ENCODE data around the gene NT5E. TPM values are rescaled to one million over a fixed set of nuclear protein-coding genes. Genes with fewer than 3 reads are reported as not detected.

NT5E gene
- total RNA-seq, 2 donors from 2014 or later = 1.5 to 5.1 TPM

GRCh38 chr6:85412911-85413430 lies 36.9 kb upstream of the NT5E start:
- H3K9me3 ChIP-seq (ENCODE audit: control insufficient read depth, low read length, poor library complexity, severe bottlenecking) = no peaks in the 10 kb centered on the region
- Mint-ChIP-seq H3K27ac (no peak overlapping the region), H3K4me1 (no peaks in the 10 kb centered on the region), H3K36me3 (ENCODE audit: low read depth) (peaks cover 2% of the 10 kb centered on the region), H3K4me3 (no peak overlapping the region), H3K27me3 (peaks cover 38% of the 10 kb centered on the region)
- no peak for DNase-seq
- ATAC-seq = no peak

- DNase-seq = no peak
- Mint-ChIP-seq H3K27ac (no peak overlapping the region), H3K36me3 (ENCODE audit: low read depth) (peaks cover 2% of the 10 kb centered on the region), H3K4me3 (no peak overlapping the region), H3K27me3 (peaks cover 47% of the 10 kb centered on the region), H3K4me1 (peaks cover 3% of the 10 kb centered on the region)
- no peak for ATAC-seq
- no peaks in the 10 kb centered on the region for H3K9me3 ChIP-seq (ENCODE audit: control insufficient read depth, low read length, poor library complexity, severe bottlenecking)
These were observed 33.8 kb upstream of the NT5E start for GRCh38 chr6:85416049-85416448.

GRCh38 chr6:85416766-85417165 lies 33.1 kb upstream of the NT5E start:
- no peaks in the 10 kb centered on the region for H3K36me3 Mint-ChIP-seq (ENCODE audit: low read depth)
- no peak for ATAC-seq
- H3K4me3 Mint-ChIP-seq = no peak overlapping the region
- no peak overlapping the region for H3K27ac Mint-ChIP-seq
- peaks cover 47% of the 10 kb centered on the region for H3K27me3 Mint-ChIP-seq
- H3K9me3 ChIP-seq (ENCODE audit: control insufficient read depth, low read length, poor library complexity, severe bottlenecking) = no peaks in the 10 kb centered on the region
- H3K4me1 Mint-ChIP-seq = peaks cover 3% of the 10 kb centered on the region
- DNase-seq = no peak

- ATAC-seq (no peak), DNase-seq (no peak)
- no peaks in the 10 kb centered on the region for H3K9me3 ChIP-seq (ENCODE audit: control insufficient read depth, low read length, poor library complexity, severe bottlenecking)
- H3K36me3 Mint-ChIP-seq (ENCODE audit: low read depth) = no peaks in the 10 kb centered on the region
- H3K27ac Mint-ChIP-seq = no peak overlapping the region
- peaks cover 3% of the 10 kb centered on the region for H3K4me1 Mint-ChIP-seq
- H3K4me3 Mint-ChIP-seq = no peak overlapping the region
- H3K27me3 Mint-ChIP-seq = peaks cover 47% of the 10 kb centered on the region
These were observed 32.5 kb upstream of the NT5E start for GRCh38 chr6:85417336-85417735.

GRCh38 chr6:85418059-85418458 lies 31.8 kb upstream of the NT5E start:
- Mint-ChIP-seq H3K27me3 (peaks cover 45% of the 10 kb centered on the region), H3K36me3 (ENCODE audit: low read depth) (no peaks in the 10 kb centered on the region), H3K4me1 (peaks cover 3% of the 10 kb centered on the region), H3K27ac (no peak overlapping the region), H3K4me3 (no peak overlapping the region)
- H3K9me3 ChIP-seq (ENCODE audit: control insufficient read depth, low read length, poor library complexity, severe bottlenecking) = no peaks in the 10 kb centered on the region
- DNase-seq (no peak), ATAC-seq (no peak)

GRCh38 chr6:85419046-85419759 lies 30.7 kb upstream of the NT5E start:
- Mint-ChIP-seq H3K4me3 (no peak overlapping the region), H3K27ac (no peak overlapping the region), H3K27me3 (peaks cover 34% of the 10 kb centered on the region), H3K36me3 (ENCODE audit: low read depth) (no peaks in the 10 kb centered on the region), H3K4me1 (peaks cover 3% of the 10 kb centered on the region)
- no peak for DNase-seq
- H3K9me3 ChIP-seq (ENCODE audit: control insufficient read depth, low read length, poor library complexity, severe bottlenecking) = no peaks in the 10 kb centered on the region
- ATAC-seq = no peak

- Mint-ChIP-seq H3K27me3 (peaks cover 22% of the 10 kb centered on the region), H3K27ac (no peak overlapping the region), H3K36me3 (ENCODE audit: low read depth) (no peaks in the 10 kb centered on the region), H3K4me1 (peaks cover 3% of the 10 kb centered on the region), H3K4me3 (no peak overlapping the region)
- peaks cover 3% of the 10 kb centered on the region for H3K9me3 ChIP-seq (ENCODE audit: control insufficient read depth, low read length, poor library complexity, severe bottlenecking)
- ATAC-seq = no peak
- DNase-seq = no peak
These were observed 29.3 kb upstream of the NT5E start for GRCh38 chr6:85420551-85420950.

GRCh38 chr6:85421181-85421580 lies 28.7 kb upstream of the NT5E start:
- Mint-ChIP-seq H3K4me1 (peaks cover 3% of the 10 kb centered on the region), H3K27me3 (peaks cover 21% of the 10 kb centered on the region), H3K4me3 (no peak overlapping the region), H3K36me3 (ENCODE audit: low read depth) (no peaks in the 10 kb centered on the region), H3K27ac (no peak overlapping the region)
- DNase-seq = no peak
- peaks cover 3% of the 10 kb centered on the region for H3K9me3 ChIP-seq (ENCODE audit: control insufficient read depth, low read length, poor library complexity, severe bottlenecking)
- no peak for ATAC-seq

- Mint-ChIP-seq H3K36me3 (ENCODE audit: low read depth) (no peaks in the 10 kb centered on the region), H3K27me3 (peaks cover 13% of the 10 kb centered on the region), H3K4me1 (peaks cover 3% of the 10 kb centered on the region), H3K27ac (no peak overlapping the region), H3K4me3 (no peak overlapping the region)
- DNase-seq (no peak), ATAC-seq (no peak)
- peaks cover 3% of the 10 kb centered on the region for H3K9me3 ChIP-seq (ENCODE audit: control insufficient read depth, low read length, poor library complexity, severe bottlenecking)
These were observed 27.9 kb upstream of the NT5E start for GRCh38 chr6:85421972-85422371.

GRCh38 chr6:85422996-85423395 lies 26.9 kb upstream of the NT5E start:
- DNase-seq (no peak), ATAC-seq (no peak)
- peaks cover 3% of the 10 kb centered on the region for H3K9me3 ChIP-seq (ENCODE audit: control insufficient read depth, low read length, poor library complexity, severe bottlenecking)
- H3K36me3 Mint-ChIP-seq (ENCODE audit: low read depth) = no peaks in the 10 kb centered on the region
- H3K27ac Mint-ChIP-seq = no peak overlapping the region
- peaks cover 9% of the 10 kb centered on the region for H3K27me3 Mint-ChIP-seq
- H3K4me3 Mint-ChIP-seq = no peak overlapping the region
- H3K4me1 Mint-ChIP-seq = peaks cover 3% of the 10 kb centered on the region

GRCh38 chr6:85424981-85425380 lies 24.9 kb upstream of the NT5E start:
- no peak overlapping the region for H3K4me3 Mint-ChIP-seq
- H3K4me1 Mint-ChIP-seq = no peaks in the 10 kb centered on the region
- DNase-seq = no peak
- ATAC-seq = no peak
- H3K36me3 Mint-ChIP-seq (ENCODE audit: low read depth) = no peaks in the 10 kb centered on the region
- peaks cover 3% of the 10 kb centered on the region for H3K9me3 ChIP-seq (ENCODE audit: control insufficient read depth, low read length, poor library complexity, severe bottlenecking)
- no peaks in the 10 kb centered on the region for H3K27me3 Mint-ChIP-seq
- H3K27ac Mint-ChIP-seq = no peak overlapping the region

GRCh38 chr6:85425997-85426396 lies 23.9 kb upstream of the NT5E start:
- DNase-seq = no peak
- ATAC-seq = no peak
- Mint-ChIP-seq H3K36me3 (ENCODE audit: low read depth) (no peaks in the 10 kb centered on the region), H3K27ac (no peak overlapping the region), H3K4me1 (no peaks in the 10 kb centered on the region), H3K27me3 (no peaks in the 10 kb centered on the region), H3K4me3 (no peak overlapping the region)
- H3K9me3 ChIP-seq (ENCODE audit: control insufficient read depth, low read length, poor library complexity, severe bottlenecking) = peaks cover 3% of the 10 kb centered on the region

GRCh38 chr6:85428486-85428885 lies 21.4 kb upstream of the NT5E start:
- ATAC-seq (no peak), DNase-seq (no peak)
- H3K27me3 Mint-ChIP-seq = no peaks in the 10 kb centered on the region
- no peaks in the 10 kb centered on the region for H3K36me3 Mint-ChIP-seq (ENCODE audit: low read depth)
- no peaks in the 10 kb centered on the region for H3K4me1 Mint-ChIP-seq
- no peak overlapping the region for H3K27ac Mint-ChIP-seq
- no peak overlapping the region for H3K4me3 Mint-ChIP-seq
- H3K9me3 ChIP-seq (ENCODE audit: control insufficient read depth, low read length, poor library complexity, severe bottlenecking) = peaks cover 3% of the 10 kb centered on the region

GRCh38 chr6:85429346-85429745 lies 20.5 kb upstream of the NT5E start:
- DNase-seq = no peak
- no peaks in the 10 kb centered on the region for H3K27me3 Mint-ChIP-seq
- H3K9me3 ChIP-seq (ENCODE audit: control insufficient read depth, low read length, poor library complexity, severe bottlenecking) = peaks cover 3% of the 10 kb centered on the region
- no peak overlapping the region for H3K4me3 Mint-ChIP-seq
- H3K27ac Mint-ChIP-seq = no peak overlapping the region
- no peak for ATAC-seq
- no peaks in the 10 kb centered on the region for H3K36me3 Mint-ChIP-seq (ENCODE audit: low read depth)
- no peaks in the 10 kb centered on the region for H3K4me1 Mint-ChIP-seq
